GM12878 (cell line): ENCODE data around the gene TBC1D10B. TPM values are rescaled to one million over a fixed set of nuclear protein-coding genes. Genes with fewer than 3 reads are reported as not detected.
A peak's percentile ranks its signal among the peaks of the same experiment; 100 is the strongest.

Source experiments
- BACH1 ChIP-seq: fragments of 450-650 bp; IDR thresholded peaks from 2 replicates; pipeline ENCODE4 v1.6.1; 2017; ENCODE audit warnings: mild to moderate bottlenecking, borderline replicate concordance
- BMI1 ChIP-seq: fragments of 450-650 bp; IDR thresholded peaks from 2 replicates; pipeline ENCODE4 v1.6.1; 2016; ENCODE audit warnings: mild to moderate bottlenecking, moderate library complexity, borderline replicate concordance
- CREM ChIP-seq: IDR thresholded peaks from 2 replicates; pipeline ENCODE4 v1.6.1; 2014; ENCODE audit warnings: antibody characterized with exemption, low read depth
- ESRRA ChIP-seq: IDR thresholded peaks from 2 replicates; pipeline ENCODE4 v1.6.1; 2012; ENCODE audit warnings: mild to moderate bottlenecking, low read length, improper control_type of control experiment
- EZH2 ChIP-seq: IDR thresholded peaks from 2 replicates; pipeline ENCODE4 v1.6.1; 2012; ENCODE audit warnings: low read depth, mild to moderate bottlenecking, control low read depth, inconsistent platforms, low read length, borderline replicate concordance; ENCODE audit not compliant: control insufficient read depth
- MYC ChIP-seq: IDR thresholded peaks from 2 replicates; pipeline ENCODE4 v1.6.1; 2011; ENCODE audit warnings: mild to moderate bottlenecking, low read length, moderate library complexity, inconsistent platforms; ENCODE audit not compliant: insufficient read depth, insufficient replicate concordance, insufficient read length, severe bottlenecking
- RAD21 ChIP-seq: IDR thresholded peaks from 2 replicates; pipeline ENCODE4 v1.6.1; 2011; ENCODE audit warnings: mild to moderate bottlenecking, low read depth, low read length, moderate library complexity; ENCODE audit not compliant: insufficient read depth
- SMAD5 ChIP-seq: IDR thresholded peaks from 2 replicates; pipeline ENCODE4 v1.6.1; 2016; ENCODE audit warnings: antibody characterized with exemption, low read depth
- SPI1 ChIP-seq: IDR thresholded peaks from 2 replicates; pipeline ENCODE4 v1.6.1; 2011; ENCODE audit warnings: low read depth, mild to moderate bottlenecking, low read length, moderate library complexity, borderline replicate concordance; ENCODE audit not compliant: insufficient read depth
- ZNF207 ChIP-seq: fragments of 450-650 bp; IDR thresholded peaks from 2 replicates; pipeline ENCODE4 v1.6.1; 2014; ENCODE audit warnings: antibody characterized with exemption, mild to moderate bottlenecking, borderline replicate concordance
- ZNF687 ChIP-seq: fragments of 450-650 bp; IDR thresholded peaks from 2 replicates; pipeline ENCODE4 v1.6.1; 2017; ENCODE audit warnings: mild to moderate bottlenecking, moderate library complexity
- polyA plus RNA-seq, 11 experiments: library from polyadenylated mRNA; depleted of rRNA in 4 of 11; unstranded in 6 of 11; stranded (reverse) in 5 of 11; fragments of >200 nt; fragmentation: Nextera tagmentation in 4 of 11; fragmentation: Illumina TruSeq in 1 of 11; extraction: Ambion mirVana in 4 of 11; extraction: Trizol in 1 of 11; gene quantifications; 1 replicate in 1 of 11; 2 replicates in 10 of 11; pipeline versions ENCODE4 v1.2.1 to v1.2.3, GENCODE V29; 2011 to 2016; ENCODE audit warnings: inconsistent platforms in 2 of 11, missing spikeins in 2 of 11, low read depth in 1 of 11
- total RNA-seq, 4 experiments: library from RNA; depleted of rRNA in 3 of 4; stranded (reverse); fragments of >200 nt in 3 of 4; fragmentation: Illumina TruSeq in 1 of 4; extraction: Trizol in 1 of 4; gene quantifications; 2 replicates each; pipeline versions ENCODE4 v1.2.1 to v1.2.3, GENCODE V29; 2013 to 2021
- TF ChIP-seq, protein P1 (sequence below): fragments of 150-350 bp; IDR thresholded peaks from 2 replicates; pipeline ENCODE4 v1.6.1; 2016; ENCODE audit warnings: low read depth, low read length
- TF ChIP-seq, protein P2 (sequence below): fragments of 450-650 bp; IDR thresholded peaks from 2 replicates; pipeline ENCODE4 v1.6.1; 2017; ENCODE audit warnings: antibody characterized with exemption, mild to moderate bottlenecking, moderate library complexity
- TF ChIP-seq, protein P3 (sequence below): fragments of 150-350 bp; IDR thresholded peaks from 2 replicates; pipeline ENCODE4 v1.6.1; 2014; ENCODE audit warnings: mild to moderate bottlenecking, low read depth, low read length
- TF ChIP-seq, protein P4 (sequence below): IDR thresholded peaks from 2 replicates; pipeline ENCODE4 v1.6.1; 2012; ENCODE audit warnings: low read length, inconsistent platforms

Gene TBC1D10B
- total and polyA plus RNA-seq, 10 of the 15 experiments (the other 5 are each of a cell fraction or from before 2014, with no cell fraction given) = 2.2 to 51.2 (median 11.6) TPM

- TF ChIP-seq ZNF687 (no peak), SPI1 (peak; percentile 81; the same call in 1 of the 2 replicates), RAD21 (no peak), EZH2 (no peak), ZNF207 (no peak; the same call in 1 of the 2 replicates), MYC (no peak), BACH1 (no peak), SMAD5 (no peak), ESRRA (no peak), CREM (peak; percentile 73), BMI1 (no peak)
- TF ChIP-seq, protein P1, sequence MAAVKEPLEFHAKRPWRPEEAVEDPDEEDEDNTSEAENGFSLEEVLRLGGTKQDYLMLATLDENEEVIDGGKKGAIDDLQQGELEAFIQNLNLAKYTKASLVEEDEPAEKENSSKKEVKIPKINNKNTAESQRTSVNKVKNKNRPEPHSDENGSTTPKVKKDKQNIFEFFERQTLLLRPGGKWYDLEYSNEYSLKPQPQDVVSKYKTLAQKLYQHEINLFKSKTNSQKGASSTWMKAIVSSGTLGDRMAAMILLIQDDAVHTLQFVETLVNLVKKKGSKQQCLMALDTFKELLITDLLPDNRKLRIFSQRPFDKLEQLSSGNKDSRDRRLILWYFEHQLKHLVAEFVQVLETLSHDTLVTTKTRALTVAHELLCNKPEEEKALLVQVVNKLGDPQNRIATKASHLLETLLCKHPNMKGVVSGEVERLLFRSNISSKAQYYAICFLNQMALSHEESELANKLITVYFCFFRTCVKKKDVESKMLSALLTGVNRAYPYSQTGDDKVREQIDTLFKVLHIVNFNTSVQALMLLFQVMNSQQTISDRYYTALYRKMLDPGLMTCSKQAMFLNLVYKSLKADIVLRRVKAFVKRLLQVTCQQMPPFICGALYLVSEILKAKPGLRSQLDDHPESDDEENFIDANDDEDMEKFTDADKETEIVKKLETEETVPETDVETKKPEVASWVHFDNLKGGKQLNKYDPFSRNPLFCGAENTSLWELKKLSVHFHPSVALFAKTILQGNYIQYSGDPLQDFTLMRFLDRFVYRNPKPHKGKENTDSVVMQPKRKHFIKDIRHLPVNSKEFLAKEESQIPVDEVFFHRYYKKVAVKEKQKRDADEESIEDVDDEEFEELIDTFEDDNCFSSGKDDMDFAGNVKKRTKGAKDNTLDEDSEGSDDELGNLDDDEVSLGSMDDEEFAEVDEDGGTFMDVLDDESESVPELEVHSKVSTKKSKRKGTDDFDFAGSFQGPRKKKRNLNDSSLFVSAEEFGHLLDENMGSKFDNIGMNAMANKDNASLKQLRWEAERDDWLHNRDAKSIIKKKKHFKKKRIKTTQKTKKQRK = peak; percentile 93
- TF ChIP-seq, protein P2, sequence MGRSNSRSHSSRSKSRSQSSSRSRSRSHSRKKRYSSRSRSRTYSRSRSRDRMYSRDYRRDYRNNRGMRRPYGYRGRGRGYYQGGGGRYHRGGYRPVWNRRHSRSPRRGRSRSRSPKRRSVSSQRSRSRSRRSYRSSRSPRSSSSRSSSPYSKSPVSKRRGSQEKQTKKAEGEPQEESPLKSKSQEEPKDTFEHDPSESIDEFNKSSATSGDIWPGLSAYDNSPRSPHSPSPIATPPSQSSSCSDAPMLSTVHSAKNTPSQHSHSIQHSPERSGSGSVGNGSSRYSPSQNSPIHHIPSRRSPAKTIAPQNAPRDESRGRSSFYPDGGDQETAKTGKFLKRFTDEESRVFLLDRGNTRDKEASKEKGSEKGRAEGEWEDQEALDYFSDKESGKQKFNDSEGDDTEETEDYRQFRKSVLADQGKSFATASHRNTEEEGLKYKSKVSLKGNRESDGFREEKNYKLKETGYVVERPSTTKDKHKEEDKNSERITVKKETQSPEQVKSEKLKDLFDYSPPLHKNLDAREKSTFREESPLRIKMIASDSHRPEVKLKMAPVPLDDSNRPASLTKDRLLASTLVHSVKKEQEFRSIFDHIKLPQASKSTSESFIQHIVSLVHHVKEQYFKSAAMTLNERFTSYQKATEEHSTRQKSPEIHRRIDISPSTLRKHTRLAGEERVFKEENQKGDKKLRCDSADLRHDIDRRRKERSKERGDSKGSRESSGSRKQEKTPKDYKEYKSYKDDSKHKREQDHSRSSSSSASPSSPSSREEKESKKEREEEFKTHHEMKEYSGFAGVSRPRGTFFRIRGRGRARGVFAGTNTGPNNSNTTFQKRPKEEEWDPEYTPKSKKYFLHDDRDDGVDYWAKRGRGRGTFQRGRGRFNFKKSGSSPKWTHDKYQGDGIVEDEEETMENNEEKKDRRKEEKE = no peak
- TF ChIP-seq, protein P3, sequence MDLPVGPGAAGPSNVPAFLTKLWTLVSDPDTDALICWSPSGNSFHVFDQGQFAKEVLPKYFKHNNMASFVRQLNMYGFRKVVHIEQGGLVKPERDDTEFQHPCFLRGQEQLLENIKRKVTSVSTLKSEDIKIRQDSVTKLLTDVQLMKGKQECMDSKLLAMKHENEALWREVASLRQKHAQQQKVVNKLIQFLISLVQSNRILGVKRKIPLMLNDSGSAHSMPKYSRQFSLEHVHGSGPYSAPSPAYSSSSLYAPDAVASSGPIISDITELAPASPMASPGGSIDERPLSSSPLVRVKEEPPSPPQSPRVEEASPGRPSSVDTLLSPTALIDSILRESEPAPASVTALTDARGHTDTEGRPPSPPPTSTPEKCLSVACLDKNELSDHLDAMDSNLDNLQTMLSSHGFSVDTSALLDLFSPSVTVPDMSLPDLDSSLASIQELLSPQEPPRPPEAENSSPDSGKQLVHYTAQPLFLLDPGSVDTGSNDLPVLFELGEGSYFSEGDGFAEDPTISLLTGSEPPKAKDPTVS = no peak
- TF ChIP-seq, protein P4, sequence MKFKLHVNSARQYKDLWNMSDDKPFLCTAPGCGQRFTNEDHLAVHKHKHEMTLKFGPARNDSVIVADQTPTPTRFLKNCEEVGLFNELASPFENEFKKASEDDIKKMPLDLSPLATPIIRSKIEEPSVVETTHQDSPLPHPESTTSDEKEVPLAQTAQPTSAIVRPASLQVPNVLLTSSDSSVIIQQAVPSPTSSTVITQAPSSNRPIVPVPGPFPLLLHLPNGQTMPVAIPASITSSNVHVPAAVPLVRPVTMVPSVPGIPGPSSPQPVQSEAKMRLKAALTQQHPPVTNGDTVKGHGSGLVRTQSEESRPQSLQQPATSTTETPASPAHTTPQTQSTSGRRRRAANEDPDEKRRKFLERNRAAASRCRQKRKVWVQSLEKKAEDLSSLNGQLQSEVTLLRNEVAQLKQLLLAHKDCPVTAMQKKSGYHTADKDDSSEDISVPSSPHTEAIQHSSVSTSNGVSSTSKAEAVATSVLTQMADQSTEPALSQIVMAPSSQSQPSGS = no peak
These were observed at the start of gene TBC1D10B (continued) for GRCh38 chr16:30370456-30371247.
